Sigmoid colon (tissue), 7 donors: ENCODE measurements around the gene ZBTB9. TPM values are rescaled to one million over a fixed set of nuclear protein-coding genes. Genes with fewer than 3 reads are reported as not detected.
A peak's percentile ranks its signal among the peaks of the same experiment; 100 is the strongest.

Experiments used
- DNase-seq: peaks from one replicate; pipeline ENCODE4 v3.0.0-alpha.2; 2019
- H3K27ac ChIP-seq, 4 donors: fragments of 200-600 bp; sonication (generic); one replicate each; pipeline ENCODE4 v1.5.1; 2016 to 2019; ENCODE audit warnings: mild to moderate bottlenecking in 1 of 4
- H3K27me3 ChIP-seq, 3 donors: fragments of 200-600 bp; sonication (generic); one replicate each; pipeline ENCODE4 v1.5.1; 2019; ENCODE audit warnings: mild to moderate bottlenecking in 1 of 3
- H3K36me3 ChIP-seq, 4 donors: fragments of 200-600 bp; sonication (generic); one replicate each; pipeline ENCODE4 v1.5.1; 2016 to 2019
- H3K4me1 ChIP-seq, 4 donors: fragments of 200-600 bp; sonication (generic); one replicate each; pipeline ENCODE4 v1.5.1; 2017 to 2019
- H3K4me3 ChIP-seq, 4 donors: fragments of 200-600 bp; sonication (generic); one replicate each; pipeline ENCODE4 v1.5.1; 2017 to 2019; ENCODE audit warnings: mild to moderate bottlenecking in 2 of 4, moderate library complexity in 1 of 4
- H3K9me3 ChIP-seq, 4 donors: fragments of 200-600 bp in 3 of 4; sonication (generic) in 3 of 4; one replicate each; pipeline versions ENCODE4 v1.5.1 to v1.6.1; 2013 to 2019
- CTCF ChIP-seq, 4 experiments: fragments of 450-650 bp in 3 of 4; fragments of 200-600 bp in 1 of 4; IDR thresholded peaks; one replicate each; pipeline ENCODE4 v1.5.1; 2016 to 2019; ENCODE audit warnings: antibody characterized with exemption in 4 of 4, mild to moderate bottlenecking in 3 of 4, moderate library complexity in 2 of 4
- EP300 ChIP-seq, 4 donors: sonication (generic); formaldehyde crosslinking; IDR thresholded peaks; one replicate each; pipeline ENCODE4 v1.6.1; 2017; ENCODE audit warnings: antibody characterized with exemption in 4 of 4
- POLR2A ChIP-seq, 2 donors: fragments of 450-650 bp; IDR thresholded peaks; one replicate each; pipeline ENCODE4 v1.6.1; 2016; ENCODE audit warnings: antibody characterized with exemption in 2 of 2, mild to moderate bottlenecking in 2 of 2, moderate library complexity in 2 of 2
- POLR2AphosphoS5 ChIP-seq, 4 donors: sonication (generic); formaldehyde crosslinking; IDR thresholded peaks; one replicate each; pipeline ENCODE4 v1.6.1; 2017; ENCODE audit warnings: antibody characterized with exemption in 4 of 4
- WGBS, 2 donors: extraction: QIAGEN DNeasy Blood & Tissue Kit; methylation state at CpG; one replicate each; pipeline ENCODE4 v1.1.7; 2013; 5-methylcytosine and 5-hydroxymethylcytosine counted together
- intact Hi-C: fragments of 100-400 bp; cut with DNase I; formaldehyde crosslinking; loops from one replicate; pipeline ENCODE4 v1.15.1; 2023
- polyA plus RNA-seq, 3 donors: library from polyadenylated mRNA; stranded (reverse); fragments of 200-250 nt; gene quantifications; one replicate each; pipeline ENCODE4 v1.2.3, GENCODE V29; 2013
- total RNA-seq, 4 donors: library from RNA; depleted of rRNA; stranded (reverse); fragments of >200 nt; gene quantifications; one replicate each; pipeline ENCODE4 v1.1.0, GENCODE V29; 2016
- donor health status: healthy with polysubstance abuse.
- donor health status: Bipolar disorder and iron deficiency.
- donor health status: healthy.

Gene ZBTB9
- total and polyA plus RNA-seq, 7 donors, result 0.60 to 4.2 (median 1.5) TPM

GRCh38 chr6:33439956-33440648 is 14.3 kb upstream of the ZBTB9 start:
- no peak overlapping the region for H3K4me3 ChIP-seq
- no peak for TF ChIP-seq POLR2AphosphoS5 (IDR thresholded peaks at IDR 0.05)
- no peak for TF ChIP-seq CTCF (IDR thresholded peaks at IDR 0.05)
- no peak for TF ChIP-seq EP300 (IDR thresholded peaks at IDR 0.05)
- TF ChIP-seq POLR2A (IDR thresholded peaks at IDR 0.05), result no peak
- no peak overlapping the region for H3K27ac ChIP-seq
- H3K36me3 ChIP-seq, result peaks cover 24 to 93% (median 47%) of the 10 kb centered on the region in 4 donors
- peak; percentile 48 for DNase-seq
- WGBS, 2 donors, result 77 to 82% methylated on average over 9 of the region's 9 CpGs
- no peaks in the 10 kb centered on the region for H3K4me1 ChIP-seq
- H3K27me3 ChIP-seq, result no peaks in the 10 kb centered on the region
- H3K9me3 ChIP-seq, result no peaks in the 10 kb centered on the region
- intact Hi-C loops, result no loop called here

GRCh38 chr6:33440649-33441309 is 13.6 kb upstream of the ZBTB9 start:
- Histone ChIP-seq H3K27ac (no peak overlapping the region), H3K4me1 (no peaks in the 10 kb centered on the region), H3K4me3 (no peak overlapping the region), H3K9me3 (no peaks in the 10 kb centered on the region), H3K27me3 (no peaks in the 10 kb centered on the region), H3K36me3 (peaks cover 21 to 91% (median 41%) of the 10 kb centered on the region in 4 donors)
- intact Hi-C loops, result no loop called here
- no peak for DNase-seq
- no peak for TF ChIP-seq CTCF (IDR thresholded peaks at IDR 0.05)
- no peak for TF ChIP-seq EP300 (IDR thresholded peaks at IDR 0.05)
- TF ChIP-seq POLR2A (IDR thresholded peaks at IDR 0.05), result no peak
- TF ChIP-seq POLR2AphosphoS5 (IDR thresholded peaks at IDR 0.05), result no peak
- 85 to 90% methylated on average over 19 of the region's 19 CpGs for WGBS, 2 donors

- H3K4me3 ChIP-seq, result no peak overlapping the region
- H3K36me3 ChIP-seq, result peaks cover 21 to 91% (median 37%) of the 10 kb centered on the region in 4 donors
- no peak for TF ChIP-seq POLR2A (IDR thresholded peaks at IDR 0.05)
- TF ChIP-seq POLR2AphosphoS5 (IDR thresholded peaks at IDR 0.05), result no peak
- H3K9me3 ChIP-seq, result no peaks in the 10 kb centered on the region
- H3K4me1 ChIP-seq, result no peaks in the 10 kb centered on the region
- intact Hi-C loops, result no loop called here
- H3K27ac ChIP-seq, result no peak overlapping the region
- WGBS, 2 donors, result 95 to 96% methylated on average over 9 of the region's 9 CpGs
- DNase-seq, result peak; percentile 36
- no peaks in the 10 kb centered on the region for H3K27me3 ChIP-seq
These were observed 12.9 kb upstream of the ZBTB9 start for GRCh38 chr6:33441457-33441856.

GRCh38 chr6:33442283-33442682 is 12.1 kb upstream of the ZBTB9 start:
- Histone ChIP-seq H3K4me1 (no peaks in the 10 kb centered on the region), H3K4me3 (no peak overlapping the region), H3K27ac (no peak overlapping the region), H3K36me3 (peaks cover 13 to 90% (median 35%) of the 10 kb centered on the region in 4 donors), H3K9me3 (no peaks in the 10 kb centered on the region), H3K27me3 (no peaks in the 10 kb centered on the region)
- WGBS, 2 donors, result 88 to 91% methylated on average over 8 of the region's 8 CpGs
- TF ChIP-seq EP300 (IDR thresholded peaks at IDR 0.05), result no peak
- no peak for TF ChIP-seq CTCF (IDR thresholded peaks at IDR 0.05)
- no peak for TF ChIP-seq POLR2AphosphoS5 (IDR thresholded peaks at IDR 0.05)
- TF ChIP-seq POLR2A (IDR thresholded peaks at IDR 0.05), result no peak
- DNase-seq, result no peak
- intact Hi-C loops, result no loop called here

GRCh38 chr6:33443025-33443424 is 11.4 kb upstream of the ZBTB9 start:
- peaks cover 6 to 90% (median 31%) of the 10 kb centered on the region in 4 donors for H3K36me3 ChIP-seq
- DNase-seq, result no peak

More at GRCh38 chr6:33443025-33443424, 11.4 kb upstream of the ZBTB9 start:
- Histone ChIP-seq H3K9me3 (no peaks in the 10 kb centered on the region), H3K27ac (no peak overlapping the region), H3K4me1 (no peaks in the 10 kb centered on the region), H3K4me3 (no peak overlapping the region), H3K27me3 (no peaks in the 10 kb centered on the region)
- intact Hi-C loops, result no loop called here
- TF ChIP-seq CTCF (IDR thresholded peaks at IDR 0.05) (no peak), POLR2AphosphoS5 (IDR thresholded peaks at IDR 0.05) (no peak), EP300 (IDR thresholded peaks at IDR 0.05) (no peak), POLR2A (IDR thresholded peaks at IDR 0.05) (no peak)
- 96% methylated on average over 17 of the region's 17 CpGs for WGBS, 2 donors
